HG03460 (cell line): ENCODE results near the gene SIRT6.
"Not testable (repeated sequence)": the region's sequence is repeated elsewhere in the genome, so short reads cannot be mapped to it uniquely, and the experiment has no call there.

Experiments
- ATAC-seq: cut with Tn5 transposase; IDR thresholded peaks from one replicate; pipeline ENCODE4 v1.9.1; 2021; ENCODE audit not compliant: unreplicated experiment

Gene SIRT6

DNA sequence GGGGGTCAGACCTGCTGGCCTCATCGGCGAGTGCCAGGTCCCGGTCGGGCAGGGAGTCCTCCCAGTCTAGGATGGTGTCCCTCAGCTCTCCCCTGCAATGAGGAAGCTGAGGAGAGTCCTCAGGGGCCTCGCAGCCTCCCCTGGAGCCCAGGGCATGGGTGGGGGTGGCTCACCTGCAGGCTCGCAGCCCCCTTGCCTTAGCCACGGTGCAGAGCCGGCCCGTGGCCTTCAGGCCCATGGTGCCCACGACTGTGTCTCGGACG lies 6.8 kb downstream of the SIRT6 start:
- no peak for ATAC-seq

GRCh38 chr19:4174895-4175668 lies 7.3 kb downstream of the SIRT6 start:
- no peak for ATAC-seq

DNA sequence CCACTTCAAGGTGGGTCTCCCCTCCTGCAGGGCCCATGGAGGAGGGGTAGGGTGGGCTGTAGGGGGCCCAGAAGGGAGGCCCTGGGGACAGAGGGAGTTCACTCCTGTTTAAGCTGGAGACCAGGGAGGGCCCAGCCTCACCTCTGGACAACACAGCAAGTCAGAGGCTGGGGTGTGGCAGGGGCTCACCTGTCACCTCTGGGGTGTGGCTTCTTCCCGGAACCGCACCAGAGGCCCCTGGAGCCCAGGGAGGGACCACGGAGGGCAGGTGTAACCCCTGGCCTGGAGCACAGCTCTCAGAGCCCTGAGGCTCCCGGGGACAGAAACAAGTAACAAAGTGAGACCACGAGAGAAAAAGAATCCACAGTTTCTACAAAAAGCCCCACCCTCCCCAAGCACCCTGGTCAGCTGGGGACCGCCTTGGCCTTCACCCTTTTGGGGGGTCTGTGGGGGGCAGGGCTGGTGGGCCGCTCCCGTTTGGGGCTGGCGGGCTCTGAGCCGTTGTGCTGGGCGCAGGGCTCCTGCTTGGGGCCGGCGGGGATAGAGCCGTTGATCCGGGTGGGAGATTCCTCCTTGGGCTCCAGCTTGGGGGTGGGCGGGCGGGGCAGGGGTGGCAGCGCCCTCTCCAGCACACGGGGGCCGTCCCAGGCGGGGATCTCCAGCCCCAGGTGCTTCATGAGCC lies 8.0 kb downstream of the SIRT6 start:
- no peak for ATAC-seq

DNA sequence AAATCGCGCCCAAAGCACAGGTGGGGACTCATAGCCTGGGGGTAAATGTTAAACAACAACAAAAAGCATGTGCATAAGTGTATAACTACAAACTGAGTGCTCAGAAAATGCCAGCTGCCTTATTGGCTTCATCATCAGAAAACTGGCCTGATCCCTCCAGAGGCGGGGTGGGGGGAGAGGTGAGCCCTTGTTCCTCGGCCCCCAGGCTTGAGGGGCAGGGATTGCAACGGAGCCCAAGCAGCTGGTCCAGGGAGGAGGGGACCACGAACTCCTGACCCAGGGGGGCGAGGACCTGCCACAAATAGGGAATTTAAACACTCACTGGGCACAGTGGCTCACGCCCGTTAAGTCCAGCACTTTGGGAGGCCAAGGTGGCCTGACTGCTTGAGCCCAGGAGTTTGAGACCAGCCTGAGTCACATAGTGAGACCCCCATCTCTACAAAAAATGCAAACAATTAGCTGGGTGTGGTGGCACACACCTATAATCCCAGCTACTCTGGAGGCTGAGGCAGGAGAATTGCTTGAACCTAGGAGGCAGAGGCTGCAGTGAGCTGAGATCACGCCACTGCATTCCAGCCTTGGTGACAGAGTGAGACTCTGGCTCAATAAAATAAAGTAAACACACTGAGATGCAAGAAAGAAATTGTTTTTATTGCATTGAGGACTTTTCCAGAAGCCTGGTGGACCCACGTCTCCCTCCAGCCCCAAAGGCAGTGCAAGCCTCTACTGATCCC lies 8.7 kb downstream of the SIRT6 start:
- ATAC-seq, result no peak

DNA sequence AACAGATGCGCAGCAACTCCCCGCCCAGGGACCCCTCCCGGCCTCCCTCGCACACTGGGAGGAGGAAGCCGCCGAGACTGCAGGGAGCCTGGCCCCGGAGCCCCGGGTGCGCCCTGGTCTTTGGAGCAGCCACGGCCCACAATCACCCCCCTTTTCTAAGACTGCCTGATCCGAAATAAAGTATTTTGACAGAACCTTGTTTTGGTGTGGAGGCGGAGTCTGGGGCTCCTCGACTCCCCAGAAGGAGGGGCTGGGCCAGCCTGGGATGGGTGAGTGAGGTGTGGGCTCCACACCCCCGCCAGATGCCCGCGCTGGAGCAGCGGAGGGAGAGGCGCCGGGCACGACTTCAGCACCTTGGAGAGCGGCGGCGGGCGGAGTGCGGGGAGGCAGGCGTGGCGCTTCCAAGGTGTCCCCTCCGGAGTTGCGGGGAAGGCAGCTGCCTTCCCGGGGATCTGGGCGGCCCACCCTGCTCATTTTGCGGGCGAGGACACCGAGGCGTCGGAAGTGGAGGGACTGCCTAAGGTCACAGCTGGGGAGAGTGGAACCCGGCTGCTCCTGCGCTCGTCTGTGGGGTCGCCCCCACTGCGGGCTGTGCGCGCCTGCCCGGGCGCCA lies 9.4 kb downstream of the SIRT6 start:
- no peak for ATAC-seq

GRCh38 chr19:4171676-4172075 lies 10.7 kb downstream of the SIRT6 start:
- no peak for ATAC-seq

DNA sequence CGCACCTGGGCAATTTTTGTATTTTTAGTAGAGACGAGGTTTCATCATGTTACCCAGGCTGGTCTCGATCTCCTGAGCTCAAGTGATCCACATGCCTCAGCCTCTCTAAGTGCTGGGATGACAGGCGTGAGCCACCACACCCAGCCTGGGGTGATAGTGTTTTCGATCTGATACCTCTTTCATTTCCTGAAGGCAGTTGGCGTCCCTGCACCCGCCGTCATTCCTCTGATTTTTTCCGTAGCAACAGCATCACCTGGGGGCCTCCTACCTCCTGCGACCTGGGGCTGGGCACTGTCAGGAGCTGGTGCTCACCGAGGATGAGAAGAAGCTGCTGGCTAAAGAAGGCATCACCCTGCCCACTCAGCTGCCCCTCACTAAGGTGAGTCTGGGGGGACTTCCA lies 18.1 kb downstream of the SIRT6 start:
- no peak for ATAC-seq

- ATAC-seq, result no peak
These were observed 20.8 kb downstream of the SIRT6 start for GRCh38 chr19:4161415-4162077.

- ATAC-seq, result not testable (repeated sequence)
These were observed 24.4 kb downstream of the SIRT6 start for GRCh38 chr19:4157971-4158370.

- ATAC-seq, result no peak
These were observed 25.2 kb downstream of the SIRT6 start for GRCh38 chr19:4157164-4157563.

DNA sequence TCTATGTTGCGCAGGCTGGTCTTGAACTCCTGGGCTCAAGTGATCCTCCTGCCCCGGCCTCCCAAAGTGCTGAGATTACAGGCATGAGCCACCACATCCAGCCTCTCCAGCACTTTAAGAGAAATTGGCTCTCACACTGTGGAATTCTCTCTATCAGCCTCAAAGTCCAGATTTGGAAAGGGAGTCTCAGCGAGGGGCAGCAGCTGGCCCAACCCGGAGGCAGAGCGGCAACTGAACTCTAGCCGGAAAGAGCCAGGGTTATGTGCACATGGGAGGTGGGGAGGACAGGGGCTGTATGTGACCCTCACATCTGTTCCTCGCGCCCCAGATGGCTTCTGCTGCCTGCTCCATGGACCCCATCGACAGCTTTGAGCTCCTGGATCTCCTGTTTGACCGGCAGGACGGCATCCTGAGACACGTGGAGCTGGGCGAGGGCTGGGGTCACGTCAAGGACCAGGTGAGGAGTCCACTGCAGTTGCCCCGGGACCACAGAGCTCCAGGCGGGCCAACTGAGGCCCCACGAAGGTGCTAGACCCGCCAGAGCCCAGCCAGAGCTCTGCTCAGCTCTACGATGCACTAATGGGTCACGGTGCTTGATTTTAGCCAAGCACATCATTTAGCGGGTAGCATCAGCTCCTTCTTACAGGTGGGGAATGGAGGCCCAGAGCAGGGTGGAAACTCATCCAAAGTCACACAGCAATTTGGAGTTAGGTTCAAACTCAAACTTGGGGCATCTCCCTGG lies 27.6 kb downstream of the SIRT6 start:
- no peak for ATAC-seq

- no peak for ATAC-seq
These were observed 29.9 kb downstream of the SIRT6 start for GRCh38 chr19:4152241-4152998.

GRCh38 chr19:4151623-4152022 lies 30.7 kb downstream of the SIRT6 start:
- ATAC-seq, result no peak

- no peak for ATAC-seq
These were observed 32.7 kb downstream of the SIRT6 start for GRCh38 chr19:4149518-4150288.

- ATAC-seq, result no peak
These were observed 37.6 kb downstream of the SIRT6 start for GRCh38 chr19:4144666-4145249.

- ATAC-seq, result not testable (repeated sequence)
These were observed 39.4 kb downstream of the SIRT6 start for GRCh38 chr19:4142916-4143315.

GRCh38 chr19:4140237-4140711 lies 42.1 kb downstream of the SIRT6 start:
- no peak for ATAC-seq

GRCh38 chr19:4139614-4140236 lies 42.6 kb downstream of the SIRT6 start:
- ATAC-seq, result no peak
